D341Med (cell line): ENCODE data around the gene PPP1R1B.
"Not testable (repeated sequence)": the region's sequence is repeated elsewhere in the genome, so short reads cannot be mapped to it uniquely, and the experiment has no call there.

Source experiments
- DNase-seq: peaks from one replicate; pipeline ENCODE4 v3.0.0; 2012; ENCODE audit warnings: low spot score

The PPP1R1B gene

DNA sequence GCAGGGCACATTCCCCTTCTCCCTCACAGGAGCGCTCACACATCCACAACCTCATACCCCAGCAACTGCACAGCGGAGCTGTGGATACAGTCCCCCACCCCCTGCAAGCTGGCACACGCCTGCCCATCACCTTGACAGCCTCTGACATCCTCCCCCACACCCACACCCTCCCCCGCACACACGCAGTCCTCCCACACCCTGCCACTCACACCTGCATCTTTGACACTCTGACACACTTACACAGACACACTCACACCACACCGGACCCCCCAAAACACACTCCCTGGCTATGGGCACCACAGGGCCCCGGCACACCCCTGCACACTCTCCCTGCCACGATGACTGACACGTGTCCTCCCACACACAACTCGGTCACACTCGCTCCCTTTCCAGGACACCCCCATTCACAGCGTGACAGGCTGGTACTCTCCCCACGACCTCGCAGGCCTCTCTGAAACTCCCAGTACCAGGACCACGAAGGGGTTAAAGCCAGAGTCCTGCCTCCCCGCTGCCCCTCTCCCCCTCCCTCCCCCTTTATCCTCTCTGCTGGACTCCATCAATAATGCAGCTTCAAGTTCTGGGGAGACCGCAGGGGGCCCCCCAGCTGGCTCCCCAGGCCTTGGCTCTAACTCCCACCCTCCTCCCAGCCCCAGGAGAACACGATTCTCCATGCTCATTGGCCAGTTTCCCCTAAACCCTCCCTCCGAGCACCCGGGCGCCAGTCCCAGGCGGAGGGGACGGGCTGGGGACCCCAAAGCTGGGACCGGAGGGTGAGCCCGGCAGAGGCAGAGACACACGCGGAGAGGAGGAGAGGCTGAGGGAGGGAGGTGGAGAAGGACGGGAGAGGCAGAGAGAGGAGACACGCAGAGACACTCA lies at the start of gene PPP1R1B:
Gene PPP1R1B (plus strand): TSS at position 782 of the 876 bp plus-strand sequence. CDS start 441 bp downstream, outside the sequence.
- DNase-seq, result no peak

DNA sequence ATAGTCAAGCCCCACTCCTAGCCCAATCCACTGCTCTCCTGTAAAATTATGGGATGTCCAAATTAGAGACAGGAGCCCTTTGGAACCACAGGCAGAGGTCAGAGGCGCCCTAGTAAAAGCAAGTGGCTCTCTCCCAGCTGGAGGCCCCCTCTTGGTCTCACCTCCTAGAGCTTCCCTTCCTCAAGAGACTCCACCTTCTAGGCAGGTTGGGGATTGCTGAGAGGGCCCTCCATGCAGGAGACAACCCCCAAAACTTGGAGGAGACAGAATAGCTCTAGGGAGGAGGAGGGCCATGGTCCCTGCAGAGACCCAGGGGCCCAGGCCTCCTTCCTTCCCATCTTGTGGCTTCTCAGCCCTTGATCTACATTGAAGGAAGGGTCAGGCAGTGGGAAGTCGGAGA lies 48.5 kb upstream of the PPP1R1B start:
- DNase-seq, result no peak

DNA sequence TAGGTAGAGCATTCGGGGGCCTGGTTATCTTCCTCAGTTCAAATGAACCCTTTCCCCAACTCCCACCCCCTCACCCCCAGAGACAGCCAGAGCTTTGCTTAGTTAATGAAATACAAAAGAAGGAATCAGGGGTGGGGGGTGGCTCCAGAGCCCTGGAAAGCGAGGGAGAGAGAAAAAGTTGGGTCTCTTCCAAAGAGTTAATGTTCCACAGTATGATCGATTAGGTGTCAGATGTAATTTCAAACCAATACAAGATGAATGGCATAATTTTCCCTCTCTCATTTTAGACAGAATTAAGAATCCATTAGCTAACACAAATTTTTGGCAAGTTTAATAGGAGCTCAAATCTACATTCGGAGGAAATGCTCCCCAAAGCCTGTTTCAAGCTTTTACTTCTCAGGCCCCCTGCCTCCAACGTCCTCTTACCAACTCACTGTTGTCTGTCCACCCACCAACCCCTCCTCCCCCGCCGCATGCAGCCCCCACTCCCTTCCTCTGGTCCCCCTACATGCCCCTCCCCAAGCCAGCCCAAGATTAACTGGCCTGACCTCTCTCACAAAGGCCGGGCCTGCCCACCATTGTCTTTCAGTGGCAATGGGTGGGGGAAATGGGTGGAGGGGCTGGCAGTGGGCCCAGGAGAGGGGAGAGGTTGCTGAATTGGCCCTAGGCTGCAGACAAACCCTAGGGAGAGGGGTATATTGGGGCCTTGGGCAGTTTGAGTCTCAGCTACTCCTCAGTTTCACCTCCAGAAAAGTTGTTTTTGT lies 47.3 kb upstream of the PPP1R1B start:
- peak; percentile 41 for DNase-seq

DNA sequence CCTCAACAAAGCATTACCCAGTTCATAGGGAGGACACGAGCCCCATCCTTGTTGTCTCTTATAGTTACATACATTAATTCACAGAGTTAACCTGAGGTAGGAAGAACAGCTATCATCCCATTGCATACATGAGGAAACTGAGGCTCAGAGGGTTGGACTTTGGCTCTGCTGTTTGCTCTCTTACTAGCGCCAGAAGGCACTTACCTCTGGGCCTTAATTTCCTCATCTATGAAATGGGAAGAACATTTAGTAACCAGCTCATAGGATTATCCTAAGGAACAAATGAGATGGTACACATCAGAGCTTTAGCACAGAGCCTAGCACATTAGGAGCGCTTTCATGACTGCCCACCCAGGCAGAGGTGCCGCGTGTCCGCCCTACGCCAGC lies 46.7 kb upstream of the PPP1R1B start:
- DNase-seq, result no peak

DNA sequence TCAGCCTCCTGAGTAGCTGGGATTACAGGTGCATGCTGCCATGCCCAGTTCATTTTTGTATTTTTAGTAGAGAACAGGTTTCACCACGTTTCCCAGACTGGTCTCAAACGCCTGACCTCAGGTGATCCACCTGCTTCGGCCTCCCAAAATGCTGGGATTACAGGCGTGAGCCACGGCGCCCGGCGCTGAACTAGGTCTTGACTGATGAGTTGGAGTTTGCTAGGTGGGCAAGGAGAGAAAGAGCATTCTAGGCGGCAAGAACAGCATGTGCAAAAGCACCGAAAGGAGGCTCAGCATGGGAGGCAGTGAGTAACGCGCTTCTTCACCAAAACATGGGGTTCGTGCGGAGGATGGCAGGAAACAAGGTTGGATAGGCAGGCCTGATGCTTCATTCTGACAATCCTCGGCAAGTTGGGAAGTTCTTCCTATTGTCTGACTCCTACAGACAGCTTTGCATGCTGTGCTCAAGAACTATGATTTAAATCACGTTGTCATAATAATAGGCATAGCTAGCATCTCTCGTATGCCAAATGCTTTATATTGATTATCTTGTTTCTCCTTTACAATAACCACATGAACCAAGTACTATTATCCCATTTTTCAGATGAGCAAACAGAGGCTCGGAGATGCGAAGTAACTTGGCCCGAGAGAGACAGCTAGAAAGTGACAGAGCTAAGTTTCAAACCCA lies 45.5 kb upstream of the PPP1R1B start:
- no peak for DNase-seq

DNA sequence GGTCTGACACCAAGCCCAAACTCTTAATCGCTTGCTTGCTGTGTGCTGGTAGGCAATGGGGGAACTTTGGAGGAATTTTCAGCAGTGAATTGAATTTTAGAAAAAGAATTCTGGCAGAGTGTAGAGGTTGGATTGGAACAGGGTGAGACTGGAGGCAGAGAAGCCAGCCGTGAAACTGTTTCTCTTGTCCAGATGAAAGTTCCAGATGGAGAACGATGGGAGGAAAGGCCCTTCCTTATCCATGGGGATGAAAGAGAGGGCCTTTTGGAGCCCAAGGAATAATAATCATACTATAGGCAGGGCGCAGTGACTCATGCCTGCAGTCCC lies 45.0 kb upstream of the PPP1R1B start:
- DNase-seq, result no peak

DNA sequence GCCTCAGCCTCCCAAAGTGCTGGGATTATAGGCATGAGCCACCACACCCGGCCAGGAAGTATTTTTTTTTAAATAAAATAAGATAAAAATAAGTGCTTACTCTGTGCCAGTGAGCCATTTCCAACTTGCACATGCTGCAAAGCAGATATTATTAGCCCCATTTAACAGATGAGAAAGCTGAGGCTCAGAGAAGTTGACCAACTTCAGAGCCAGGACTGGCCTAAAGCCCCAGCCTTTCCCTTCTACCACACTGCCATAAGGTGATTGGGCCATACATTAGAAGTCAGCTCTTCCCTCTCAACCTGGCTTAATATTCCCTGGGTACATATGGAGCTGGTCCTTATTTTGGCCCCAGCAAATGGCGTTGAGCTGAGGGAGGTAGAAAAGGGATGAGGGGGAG lies 44.1 kb upstream of the PPP1R1B start:
- no peak for DNase-seq

DNA sequence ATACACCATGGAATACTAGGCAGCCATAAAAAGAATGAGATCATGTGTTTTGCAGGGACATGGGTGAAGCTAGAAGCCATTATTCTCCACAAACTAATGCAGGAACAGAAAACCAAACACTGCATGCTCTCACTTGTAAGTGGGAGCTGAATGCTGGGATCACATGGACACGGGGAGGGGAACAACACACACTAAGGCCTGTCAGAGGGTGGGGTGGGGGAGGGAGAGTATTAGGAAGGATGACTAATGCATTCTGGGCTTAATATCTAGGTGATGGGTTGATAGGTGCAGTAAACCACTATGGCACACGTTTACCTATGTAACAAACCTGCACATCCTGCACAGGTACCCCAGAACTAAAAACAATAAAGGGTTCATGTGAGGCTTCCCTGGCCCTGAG lies 36.6 kb upstream of the PPP1R1B start:
- DNase-seq, result not testable (repeated sequence)

DNA sequence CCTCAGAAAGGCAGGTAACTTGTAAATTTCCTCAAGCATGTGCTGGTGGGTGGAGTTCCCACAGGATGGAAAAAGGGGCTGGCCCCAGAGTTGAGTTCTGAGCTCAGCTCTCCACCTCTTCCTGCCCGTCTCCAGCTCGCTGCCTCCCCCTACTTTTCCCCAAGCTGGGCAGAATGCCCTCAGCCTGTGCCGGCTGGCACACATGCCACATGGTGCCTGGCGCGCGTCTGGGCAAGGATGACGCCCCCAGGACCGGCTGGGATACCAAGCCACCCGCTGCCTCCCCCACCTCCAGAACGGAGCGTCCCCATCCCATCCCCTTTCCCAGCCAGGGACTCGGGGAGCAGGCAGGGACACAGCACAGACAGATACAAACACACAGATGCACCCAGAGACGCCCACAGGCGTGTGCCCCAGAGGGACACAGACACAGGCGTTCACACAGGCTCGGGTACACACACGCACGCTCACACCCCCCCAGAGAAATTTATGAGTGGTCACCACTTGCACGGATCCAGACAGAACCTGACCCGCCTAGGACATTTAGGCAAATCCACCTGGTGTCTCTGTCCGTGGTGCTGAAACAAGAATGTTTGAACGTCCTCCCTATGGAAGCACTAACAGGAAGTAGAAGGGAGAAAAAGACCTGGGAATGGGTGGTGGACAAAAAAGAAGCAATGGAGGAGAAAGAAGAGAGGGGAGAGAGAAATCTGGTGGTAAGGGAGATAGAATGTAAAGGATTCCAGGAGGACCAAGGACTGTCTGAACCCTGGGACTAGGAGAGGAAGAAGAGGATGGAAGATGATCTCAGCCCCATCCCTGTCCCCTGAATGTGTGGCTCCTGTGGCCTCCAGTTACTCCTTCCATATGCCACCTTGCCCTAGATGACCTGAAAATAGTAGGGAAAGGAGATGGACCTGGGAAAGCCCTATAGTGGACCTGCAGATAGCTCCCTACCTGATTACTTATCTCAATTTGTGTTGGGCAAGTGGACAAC lies 34.5 kb upstream of the PPP1R1B start:
- peak; percentile 67 for DNase-seq

DNA sequence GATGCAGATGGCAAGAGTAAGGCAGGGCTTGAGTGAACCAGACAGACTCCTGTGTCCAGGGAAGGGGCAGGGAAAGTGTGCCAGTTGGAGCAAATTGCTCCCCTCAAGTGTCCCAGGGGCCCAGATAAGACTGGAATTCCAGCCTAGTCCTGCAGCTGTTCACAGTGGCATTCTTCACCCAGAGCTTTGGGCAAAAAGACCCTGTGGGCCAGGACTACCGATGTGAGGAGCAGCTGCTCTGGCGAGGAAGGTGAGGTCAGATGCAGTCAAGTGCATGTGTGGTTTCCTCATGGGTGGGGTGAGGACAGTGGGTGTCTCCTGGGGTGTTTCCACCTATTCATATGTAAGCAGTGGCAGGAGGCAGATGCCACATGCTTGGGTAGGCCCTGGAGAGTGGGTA lies 33.4 kb upstream of the PPP1R1B start:
- no peak for DNase-seq

DNA sequence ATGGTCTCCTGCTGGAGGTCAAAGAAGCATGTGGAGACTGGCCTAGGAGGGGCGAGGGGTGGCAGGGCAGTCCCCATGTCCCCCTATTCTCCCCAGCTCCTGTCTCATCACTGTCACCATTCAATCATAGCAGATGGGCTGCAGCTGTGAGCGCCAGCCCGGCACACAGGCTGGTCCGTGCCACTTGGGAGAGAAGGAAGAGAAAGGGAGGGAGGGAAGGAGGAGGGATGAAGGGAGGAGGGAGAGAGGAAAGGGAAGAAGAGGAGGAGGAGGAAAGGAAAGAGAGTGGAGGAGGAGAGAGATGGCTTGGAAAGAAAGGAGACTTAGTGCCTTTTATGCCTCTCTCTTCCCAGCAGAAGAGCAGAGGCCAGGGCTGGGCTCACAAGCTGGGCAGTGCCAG lies 31.5 kb upstream of the PPP1R1B start:
- DNase-seq, result no peak

DNA sequence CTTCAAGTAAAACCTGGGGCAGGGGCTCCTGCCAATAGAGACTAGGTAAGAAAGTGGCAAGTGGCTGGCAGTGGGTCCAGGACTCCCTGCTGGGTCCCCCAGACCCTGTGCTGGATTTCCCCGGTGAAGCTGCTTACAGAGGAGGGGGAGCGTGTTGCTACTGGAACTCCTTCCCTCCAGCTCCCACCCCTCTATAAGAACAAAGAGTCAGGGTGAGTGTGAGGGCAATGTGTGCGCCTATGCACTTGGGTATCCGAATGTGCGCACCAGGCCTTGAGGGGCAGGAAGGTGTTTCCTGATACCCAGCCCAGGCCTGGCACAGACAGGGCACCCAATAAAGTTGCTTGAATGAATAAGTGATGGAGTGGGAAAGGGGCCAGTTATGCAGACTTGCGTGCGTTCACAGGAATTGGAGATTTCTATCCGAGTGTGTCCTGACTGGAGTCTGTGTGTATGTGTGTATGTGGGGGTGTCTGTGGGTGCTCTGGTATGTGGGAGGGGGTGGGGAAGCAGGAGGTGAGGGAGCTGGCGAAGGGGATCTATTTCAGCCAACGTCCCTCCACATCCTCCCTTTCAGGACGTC lies 30.7 kb upstream of the PPP1R1B start:
- no peak for DNase-seq

DNA sequence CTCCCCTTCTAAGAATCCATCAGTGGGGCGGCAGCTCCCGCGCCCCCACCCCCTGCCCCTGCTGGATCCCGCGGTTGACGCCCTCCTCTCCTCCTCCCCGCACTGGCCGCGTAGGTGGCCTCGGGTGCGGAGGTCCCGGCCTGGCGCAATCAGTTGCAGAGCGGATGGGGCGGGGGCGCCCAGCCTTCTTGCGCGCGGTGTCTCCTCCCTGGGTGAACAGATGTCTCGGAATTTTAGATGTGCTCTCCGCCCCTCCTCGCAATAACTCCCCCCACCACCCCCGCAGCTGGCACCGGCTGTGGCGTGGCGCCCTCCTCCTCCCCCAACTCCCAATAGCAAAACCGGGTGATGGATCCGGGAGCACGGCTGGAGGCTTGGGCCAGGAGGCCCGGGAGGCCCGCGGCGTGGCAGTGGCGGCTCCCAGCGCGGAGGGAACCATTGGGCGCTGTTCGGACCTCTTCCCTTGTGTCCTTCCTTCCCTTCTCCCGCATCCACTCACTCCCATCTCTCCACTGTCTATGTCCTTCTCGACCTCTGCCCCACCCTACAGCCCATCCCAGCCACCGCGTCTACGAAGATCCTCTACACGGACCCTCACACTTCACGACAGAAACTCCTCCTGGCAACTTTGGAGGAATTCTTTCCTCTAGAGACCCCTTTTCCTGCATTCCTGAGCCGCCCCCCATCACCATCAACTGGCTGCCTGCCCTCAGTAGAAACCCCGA lies 30.0 kb upstream of the PPP1R1B start:
- no peak for DNase-seq

DNA sequence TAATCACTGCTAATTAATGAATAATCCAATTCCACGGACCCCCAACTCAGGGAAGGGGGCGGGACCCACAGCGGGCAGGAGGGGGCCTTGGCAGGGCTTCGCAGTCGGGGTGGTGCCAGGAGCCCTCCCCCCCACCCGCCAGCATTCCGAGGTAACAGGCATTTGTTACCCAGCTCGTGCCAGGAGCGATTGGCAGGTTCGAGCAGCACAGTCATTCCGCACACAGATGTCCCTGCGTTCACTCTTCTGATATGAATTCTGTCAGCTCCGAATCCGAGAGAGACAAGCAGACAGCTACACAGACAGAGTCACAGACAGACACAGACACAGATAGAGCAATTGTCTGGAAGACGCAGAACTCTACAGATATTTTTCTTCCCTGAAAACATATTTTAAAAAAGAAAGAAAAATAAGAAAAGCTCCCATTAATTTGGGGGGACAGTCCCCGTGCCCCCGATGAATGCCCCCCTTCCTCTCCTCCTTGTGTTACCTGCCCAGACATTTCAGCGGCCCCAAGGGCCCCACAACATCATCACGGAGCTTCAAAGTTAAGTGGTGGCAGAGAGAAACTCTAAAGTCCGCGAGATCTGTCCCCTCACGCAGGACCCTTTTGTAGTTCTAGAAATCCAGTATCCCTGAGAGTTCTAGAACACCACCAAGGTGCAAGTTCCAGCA lies 29.2 kb upstream of the PPP1R1B start:
- no peak for DNase-seq

DNA sequence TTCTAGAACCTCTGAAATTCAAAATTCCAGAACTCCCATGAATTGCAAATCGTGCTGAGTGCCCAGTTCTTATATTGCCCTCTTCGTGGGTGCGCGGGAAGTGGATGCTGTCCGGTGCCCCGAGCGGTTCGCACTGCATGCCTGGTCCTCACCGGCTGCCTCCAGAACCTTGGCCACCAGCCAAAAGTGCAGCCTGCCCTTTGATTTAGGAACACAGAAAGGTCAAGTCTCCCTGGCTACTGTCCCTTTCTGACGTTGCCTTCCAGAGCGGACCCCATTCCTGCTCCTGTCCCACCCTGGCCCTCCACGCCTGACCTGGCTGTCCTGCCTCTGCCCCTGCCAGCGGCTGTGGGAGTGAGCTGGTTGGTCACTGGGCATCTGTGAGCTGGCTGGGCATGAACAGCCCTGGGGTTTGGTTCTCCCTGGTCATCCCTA lies 28.7 kb upstream of the PPP1R1B start:
- DNase-seq, result no peak

DNA sequence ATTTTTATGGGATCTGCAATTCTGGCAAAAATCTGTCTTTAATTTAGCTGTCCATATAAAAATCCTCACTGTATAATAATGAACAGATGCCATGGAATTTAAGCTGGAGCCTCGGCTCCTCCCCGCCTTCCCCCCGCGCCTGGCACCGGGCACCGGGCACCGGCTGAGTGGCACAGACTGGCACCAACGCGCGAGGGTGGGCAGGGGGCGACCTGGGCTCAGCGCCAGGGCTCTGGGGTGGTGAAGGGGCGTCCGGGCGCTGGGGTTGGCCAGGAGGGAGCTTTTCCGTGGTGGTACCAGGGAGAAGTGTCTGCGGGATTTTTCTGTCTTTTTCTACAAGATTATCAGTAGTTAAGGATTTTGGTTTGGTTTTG lies 28.1 kb upstream of the PPP1R1B start:
- DNase-seq, result peak; percentile 65

DNA sequence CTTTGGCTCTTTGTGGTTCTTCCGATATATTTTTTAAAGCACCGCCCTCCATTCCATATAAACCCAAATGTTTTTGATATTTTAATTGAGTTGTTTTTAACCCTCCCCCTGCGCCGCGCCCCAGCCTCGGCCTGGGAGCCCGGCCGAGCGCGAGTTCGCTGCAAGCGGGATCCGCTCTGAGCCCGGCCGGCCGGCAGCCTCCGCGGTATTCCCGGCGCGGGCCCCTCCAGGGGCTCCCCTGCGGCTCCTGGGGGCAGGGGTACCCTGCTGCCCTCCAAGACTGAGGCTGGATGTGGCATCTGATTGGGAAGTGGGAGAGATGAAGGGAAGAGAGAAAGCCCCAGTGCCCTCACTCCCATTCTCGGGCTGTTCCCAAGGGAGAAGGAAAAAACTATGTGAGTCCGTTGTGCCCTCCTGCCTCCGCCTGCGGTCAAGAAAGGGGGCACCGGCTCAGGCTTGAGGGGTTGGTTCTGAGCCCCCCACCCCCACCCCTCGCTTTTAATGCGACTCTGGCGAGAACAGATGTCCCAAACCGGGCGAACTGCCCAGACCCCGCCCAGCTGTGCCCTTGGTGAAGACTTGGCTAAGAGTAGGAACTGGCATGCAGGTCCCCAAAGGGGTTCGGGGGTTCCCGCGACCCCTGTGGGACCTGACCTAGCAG lies 27.6 kb upstream of the PPP1R1B start:
- DNase-seq, result peak; percentile 79

DNA sequence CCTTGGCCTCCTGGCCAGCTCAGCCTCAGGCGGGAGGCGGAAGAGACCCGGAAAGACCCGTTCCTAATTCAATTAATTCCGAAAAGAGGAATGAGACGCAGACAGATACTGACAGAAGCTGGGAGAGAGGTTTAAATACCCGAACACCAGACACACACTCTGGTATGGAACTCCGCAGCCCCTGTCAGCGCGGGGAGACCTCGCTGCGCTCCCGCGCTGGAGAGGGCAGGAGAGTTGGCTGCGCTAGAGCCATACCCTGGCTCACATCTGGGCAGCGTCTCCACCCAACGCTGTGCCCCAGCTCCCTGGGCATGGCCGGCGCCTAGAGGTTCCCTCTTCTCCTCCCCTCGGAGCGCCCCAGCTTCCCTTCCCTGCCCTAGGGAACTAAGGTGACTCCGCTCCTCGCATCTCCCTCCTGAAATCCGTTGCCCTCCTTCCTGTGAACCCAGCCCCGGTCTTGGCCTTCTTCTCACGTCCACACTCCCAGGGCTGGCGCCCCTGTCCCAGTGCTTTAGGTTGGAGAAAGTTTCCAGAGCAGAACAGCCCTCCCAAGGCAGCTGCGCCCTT lies 27.0 kb upstream of the PPP1R1B start:
- peak; percentile 57 for DNase-seq
